ENCODE results near the gene CAPS.

The CAPS gene

DNA sequence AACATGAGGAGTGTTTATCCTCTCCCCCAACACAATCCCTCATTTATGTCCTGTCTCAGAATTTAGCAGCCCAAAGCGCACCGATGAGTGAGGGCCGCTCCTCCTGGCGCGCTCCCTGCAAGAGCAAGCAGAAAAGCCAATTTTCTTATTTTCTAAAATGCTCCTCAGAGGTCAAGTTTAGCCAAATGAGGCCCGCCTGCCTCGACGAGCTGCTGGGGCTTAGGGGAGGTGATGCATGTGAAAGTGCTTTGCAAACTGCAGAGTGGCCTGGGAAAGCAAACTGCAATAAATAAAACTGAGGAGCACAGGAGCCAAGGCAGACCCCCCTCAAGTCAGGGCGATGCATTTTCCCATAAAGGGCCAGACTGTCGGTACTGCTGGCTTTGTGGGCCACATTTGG is 29.0 kb downstream of the CAPS start:
- FAIRE-seq: no peak
- no peak for DNase-seq (ENCODE audit: insufficient read length)
- TF ChIP-seq POLR2AphosphoS5 (IDR thresholded peaks at IDR 0.05; ENCODE audit: low read depth, low read length) (no peak), POLR2A (IDR thresholded peaks at IDR 0.05; ENCODE audit: low read depth, low read length) (no peak), TAF1 (IDR thresholded peaks at IDR 0.05; ENCODE audit: borderline replicate concordance, low read depth, low read length) (no peak)

DNA sequence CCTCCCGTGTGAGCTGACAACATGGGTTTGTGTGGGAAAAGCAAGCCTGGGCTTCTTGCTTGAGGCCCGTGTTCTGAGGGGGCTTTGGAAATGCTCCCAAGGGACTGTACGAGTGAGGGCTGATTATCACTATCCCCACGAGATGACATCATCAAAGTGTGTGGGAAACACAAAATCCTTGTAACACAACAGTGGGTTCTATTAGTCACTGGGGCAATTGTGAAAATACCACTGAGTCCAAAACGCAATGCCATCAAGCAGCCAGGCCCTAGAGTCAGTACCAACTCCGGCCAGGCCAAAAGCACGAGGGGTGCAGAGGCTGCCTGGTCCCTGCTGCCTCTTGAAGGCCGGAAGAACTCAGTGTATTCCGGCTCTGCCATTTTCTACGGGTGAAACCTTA is 29.6 kb downstream of the CAPS start:
- FAIRE-seq (no peak), DNase-seq (ENCODE audit: insufficient read length) (no peak)
- no peak for TF ChIP-seq TAF1 (IDR thresholded peaks at IDR 0.05; ENCODE audit: borderline replicate concordance, low read depth, low read length)
- TF ChIP-seq POLR2AphosphoS5 (IDR thresholded peaks at IDR 0.05; ENCODE audit: low read depth, low read length): no peak
- TF ChIP-seq POLR2A (IDR thresholded peaks at IDR 0.05; ENCODE audit: low read depth, low read length): no peak

DNA sequence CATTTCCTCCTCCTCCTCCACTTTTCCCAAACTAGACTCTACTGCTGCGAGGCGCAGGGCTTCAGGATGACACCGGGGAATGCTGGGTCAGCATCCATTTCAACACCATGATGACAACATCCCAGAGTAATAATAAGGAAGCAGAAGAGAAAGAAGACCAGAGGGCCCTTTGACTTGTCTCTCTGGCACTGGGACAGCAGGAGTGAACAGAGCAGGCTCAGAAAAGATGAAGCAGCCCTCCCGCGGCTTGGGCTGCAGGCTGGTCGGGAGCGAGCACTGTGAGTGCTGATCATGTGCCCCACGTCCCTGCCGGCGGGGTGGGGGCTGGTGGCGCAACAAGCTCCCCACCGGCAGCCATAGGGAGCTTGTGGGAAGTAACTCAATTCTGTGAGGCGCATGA is 33.4 kb downstream of the CAPS start:
- DNase-seq (ENCODE audit: insufficient read length) (no peak), FAIRE-seq (no peak)
- TF ChIP-seq POLR2A (IDR thresholded peaks at IDR 0.05; ENCODE audit: low read depth, low read length) (no peak), POLR2AphosphoS5 (IDR thresholded peaks at IDR 0.05; ENCODE audit: low read depth, low read length) (no peak), TAF1 (IDR thresholded peaks at IDR 0.05; ENCODE audit: borderline replicate concordance, low read depth, low read length) (no peak)

DNA sequence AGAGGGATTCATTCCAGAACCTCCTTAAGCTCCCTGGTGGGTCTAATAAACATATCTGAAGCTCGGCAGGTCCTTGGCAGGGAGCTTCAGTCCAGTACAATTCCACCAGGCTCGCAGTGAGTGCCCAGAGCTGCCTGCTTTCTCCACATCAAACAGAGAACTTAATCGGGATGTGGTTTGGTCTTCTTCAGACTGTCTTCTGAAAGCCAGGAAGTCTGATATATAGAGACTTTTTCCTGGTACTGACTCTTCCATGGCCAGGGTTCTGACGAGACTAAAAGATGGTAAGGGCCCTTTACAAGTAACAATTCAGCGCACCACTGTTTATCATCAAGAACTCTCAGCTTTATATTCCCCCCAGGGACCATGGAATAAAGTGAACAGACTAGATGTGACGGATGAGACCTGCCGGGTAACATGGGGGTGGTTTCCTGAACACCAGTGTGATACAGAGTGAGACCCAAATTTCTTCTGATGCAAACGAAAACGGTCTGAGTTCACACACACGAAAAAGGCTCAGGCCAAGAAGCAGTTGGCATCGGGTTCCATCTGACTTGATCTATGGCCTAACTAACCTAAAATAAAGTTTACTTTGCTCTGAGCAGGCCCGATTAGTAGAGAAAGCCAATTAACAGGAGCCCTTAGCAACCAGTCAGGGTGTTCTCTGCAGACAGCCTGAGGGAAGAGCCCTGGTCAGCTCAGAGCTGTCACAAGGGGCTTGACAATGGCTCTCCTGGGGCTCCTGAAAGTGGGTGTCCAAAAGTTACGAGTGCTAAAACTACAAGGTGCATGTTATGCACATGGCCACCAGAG is 34.9 kb downstream of the CAPS start:
- FAIRE-seq: no peak
- DNase-seq (ENCODE audit: insufficient read length): no peak
- TF ChIP-seq POLR2A (IDR thresholded peaks at IDR 0.05; ENCODE audit: low read depth, low read length) (no peak), TAF1 (IDR thresholded peaks at IDR 0.05; ENCODE audit: borderline replicate concordance, low read depth, low read length) (no peak)

DNA sequence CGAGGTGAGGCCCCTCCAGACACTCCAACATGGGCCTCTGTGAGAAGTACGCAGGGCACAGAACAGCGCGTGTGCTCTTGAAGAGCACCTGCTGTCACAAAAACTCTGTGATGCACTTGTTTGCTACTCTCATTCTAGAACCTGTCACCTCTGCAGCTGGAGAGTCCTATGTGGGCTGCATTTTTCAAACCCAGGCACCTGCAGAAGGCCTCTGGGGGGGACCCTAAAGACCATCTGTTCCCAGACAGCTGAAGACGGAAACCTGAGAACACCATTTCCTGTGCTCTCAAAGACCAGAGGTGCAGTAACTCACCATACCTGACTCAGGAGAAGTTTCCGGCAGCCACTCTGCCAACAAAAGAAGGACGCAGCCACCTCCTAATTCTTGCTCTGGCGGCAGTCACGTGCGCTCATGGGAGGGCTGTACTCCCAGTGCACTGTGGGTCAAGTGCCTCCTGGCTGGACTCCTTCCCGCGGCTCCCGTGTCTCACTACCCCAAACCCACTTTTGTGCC is 35.8 kb downstream of the CAPS start:
- FAIRE-seq: no peak
- DNase-seq (ENCODE audit: insufficient read length): no peak
- TF ChIP-seq POLR2A (IDR thresholded peaks at IDR 0.05; ENCODE audit: low read depth, low read length) (no peak), POLR2AphosphoS5 (IDR thresholded peaks at IDR 0.05; ENCODE audit: low read depth, low read length) (no peak), TAF1 (IDR thresholded peaks at IDR 0.05; ENCODE audit: borderline replicate concordance, low read depth, low read length) (no peak)

DNA sequence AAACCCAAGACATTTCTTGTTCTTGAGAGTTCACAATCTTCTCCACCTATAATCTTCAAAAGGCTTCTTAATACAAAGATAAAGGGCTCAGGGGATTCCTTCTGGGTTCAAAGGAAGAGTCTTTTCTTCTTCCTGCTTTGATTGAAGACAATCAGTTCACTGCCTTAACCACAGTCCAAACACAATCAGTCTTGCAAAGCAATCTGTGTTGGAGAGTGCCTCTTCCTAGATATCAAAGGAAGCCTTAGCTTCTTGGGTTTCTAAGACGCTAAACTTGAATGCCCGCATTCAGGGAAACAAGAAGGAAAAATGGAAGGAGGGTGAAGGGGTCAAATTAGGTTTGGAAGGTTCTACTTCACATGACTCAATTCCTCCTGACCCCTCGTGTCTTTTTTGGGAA is 36.7 kb downstream of the CAPS start:
- FAIRE-seq: no peak
- no peak for DNase-seq (ENCODE audit: insufficient read length)
- TF ChIP-seq TAF1 (IDR thresholded peaks at IDR 0.05; ENCODE audit: borderline replicate concordance, low read depth, low read length): no peak
- TF ChIP-seq POLR2AphosphoS5 (IDR thresholded peaks at IDR 0.05; ENCODE audit: low read depth, low read length): no peak
- no peak for TF ChIP-seq POLR2A (IDR thresholded peaks at IDR 0.05; ENCODE audit: low read depth, low read length)

DNA sequence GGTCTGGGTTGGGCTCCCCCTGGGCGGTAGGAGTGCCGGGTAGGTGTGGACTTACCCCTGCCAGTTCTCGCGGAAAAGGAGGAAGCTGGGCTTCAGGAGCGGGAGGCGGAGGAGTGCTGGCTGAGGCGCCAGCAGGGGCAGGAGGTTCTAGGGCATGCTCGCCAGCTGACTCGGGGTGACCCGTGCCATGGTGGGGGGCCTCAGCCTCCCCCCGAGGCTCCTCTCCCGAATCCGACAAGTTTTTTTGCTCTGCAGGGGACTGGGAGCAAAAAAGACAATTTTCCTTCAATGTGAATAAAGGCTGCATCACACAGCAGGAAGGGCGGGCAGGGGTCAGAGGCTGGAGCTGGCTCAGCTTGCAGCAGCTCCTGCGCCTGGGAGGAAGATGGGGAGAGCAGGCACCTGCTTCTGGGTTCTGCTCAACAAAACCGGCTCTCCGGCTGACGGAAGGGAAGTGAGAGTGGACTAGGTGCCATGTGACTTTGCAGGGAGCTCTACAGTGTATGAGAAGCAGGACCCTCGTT is 37.3 kb downstream of the CAPS start:
- no peak for FAIRE-seq
- TF ChIP-seq POLR2A (IDR thresholded peaks at IDR 0.05; ENCODE audit: low read depth, low read length): no peak
- DNase-seq (ENCODE audit: insufficient read length): no peak

DNA sequence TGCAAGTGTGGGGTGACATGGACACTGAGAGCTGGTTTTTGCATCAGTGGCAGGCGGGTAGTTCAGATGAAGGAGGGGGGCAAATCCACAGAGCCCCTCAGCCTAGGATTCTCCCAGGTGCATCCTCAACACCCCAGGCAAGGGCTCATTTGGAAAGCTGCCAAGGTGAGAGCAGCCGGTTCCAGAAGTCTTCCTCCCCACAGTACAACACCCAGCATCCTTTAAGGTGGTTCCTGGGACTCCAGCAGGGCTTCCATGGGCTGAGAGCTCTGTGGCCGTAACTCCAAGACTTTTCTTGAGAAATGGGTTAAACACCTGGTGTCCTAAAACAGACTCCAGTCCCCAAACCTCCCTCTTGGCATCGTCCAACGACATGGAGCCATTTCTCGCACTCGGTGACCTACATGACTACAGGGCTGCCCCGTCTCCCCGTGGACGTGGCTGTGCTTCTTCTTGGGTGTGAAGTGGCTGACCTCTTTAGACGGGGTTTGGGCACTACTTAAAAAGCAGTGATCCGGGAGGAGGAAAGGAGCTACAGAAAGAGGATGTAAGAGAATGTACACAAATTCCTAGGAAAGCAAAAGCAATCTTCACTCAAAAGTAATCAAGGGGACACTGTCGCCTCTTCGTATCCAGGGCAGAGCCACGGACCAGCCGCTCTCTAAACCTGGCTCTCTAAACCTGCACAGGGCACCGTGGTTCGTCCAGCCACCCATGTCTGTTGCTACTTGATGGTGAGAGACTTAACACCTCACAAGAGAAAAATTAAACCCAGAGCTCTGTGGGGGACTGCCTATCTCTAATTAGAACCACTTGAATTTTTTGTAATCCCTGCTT is 38.4 kb downstream of the CAPS start:
- DNase-seq (ENCODE audit: insufficient read length) (no peak), FAIRE-seq (no peak)
- TF ChIP-seq POLR2AphosphoS5 (IDR thresholded peaks at IDR 0.05; ENCODE audit: low read depth, low read length) (no peak), TAF1 (IDR thresholded peaks at IDR 0.05; ENCODE audit: borderline replicate concordance, low read depth, low read length) (no peak), POLR2A (IDR thresholded peaks at IDR 0.05; ENCODE audit: low read depth, low read length) (no peak)

DNA sequence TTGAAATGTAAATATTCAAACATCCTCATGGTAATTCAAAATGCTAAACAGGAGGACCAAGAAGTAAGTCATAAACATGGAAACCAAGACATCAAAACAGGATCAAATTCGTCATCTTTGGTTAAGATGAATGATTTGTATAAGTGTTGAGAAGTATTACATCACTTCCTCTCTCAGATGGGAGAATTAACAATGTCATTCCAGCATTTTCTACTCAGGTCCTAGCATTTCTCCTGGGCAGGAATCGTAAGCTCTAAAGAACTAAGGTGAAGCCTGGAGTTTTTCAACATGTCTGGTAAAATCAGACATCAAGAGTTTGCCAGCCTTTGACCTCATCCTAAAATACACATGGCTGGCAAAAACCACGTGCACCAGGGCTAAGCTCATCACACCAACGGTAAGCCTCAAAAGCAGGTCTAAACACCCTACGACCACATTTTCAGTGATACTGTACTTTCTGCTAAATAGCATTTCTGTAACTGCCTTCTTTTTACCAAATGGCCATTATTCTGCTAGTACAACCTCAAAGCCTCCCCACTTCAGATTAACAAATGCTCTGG is 39.1 kb downstream of the CAPS start:
- TF ChIP-seq POLR2A (IDR thresholded peaks at IDR 0.05; ENCODE audit: low read depth, low read length) (no peak), POLR2AphosphoS5 (IDR thresholded peaks at IDR 0.05; ENCODE audit: low read depth, low read length) (no peak), TAF1 (IDR thresholded peaks at IDR 0.05; ENCODE audit: borderline replicate concordance, low read depth, low read length) (no peak)
- no peak for FAIRE-seq
- DNase-seq (ENCODE audit: insufficient read length): no peak

DNA sequence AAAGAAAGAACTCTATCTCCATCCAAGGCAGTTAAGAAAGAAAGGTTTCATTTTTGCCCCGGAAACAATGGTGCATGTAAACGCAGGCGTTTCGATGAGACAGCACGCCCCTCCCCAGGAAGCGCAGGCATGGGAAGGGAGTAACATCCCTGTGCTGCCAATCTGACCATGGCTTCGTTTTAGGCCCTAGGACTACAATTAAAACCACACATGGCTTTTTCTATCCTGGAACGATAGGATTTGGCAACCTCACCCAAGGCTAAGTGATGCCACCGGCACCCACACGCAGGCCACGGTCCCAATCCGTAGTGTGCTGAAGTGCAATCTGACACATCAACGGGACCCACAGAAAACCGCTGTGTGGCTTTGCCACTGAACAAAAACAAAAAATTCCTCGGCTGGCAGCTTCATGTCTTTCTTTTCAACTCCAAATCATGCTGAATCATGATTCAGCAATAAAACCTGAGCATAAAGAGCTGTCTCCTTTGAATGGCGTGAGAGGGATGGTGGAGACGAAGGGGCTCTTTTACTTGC is 39.7 kb downstream of the CAPS start:
- TF ChIP-seq TAF1 (IDR thresholded peaks at IDR 0.05; ENCODE audit: borderline replicate concordance, low read depth, low read length) (no peak), POLR2AphosphoS5 (IDR thresholded peaks at IDR 0.05; ENCODE audit: low read depth, low read length) (no peak), POLR2A (IDR thresholded peaks at IDR 0.05; ENCODE audit: low read depth, low read length) (no peak)
- FAIRE-seq (peak; percentile 61), DNase-seq (ENCODE audit: insufficient read length) (no peak)

DNA sequence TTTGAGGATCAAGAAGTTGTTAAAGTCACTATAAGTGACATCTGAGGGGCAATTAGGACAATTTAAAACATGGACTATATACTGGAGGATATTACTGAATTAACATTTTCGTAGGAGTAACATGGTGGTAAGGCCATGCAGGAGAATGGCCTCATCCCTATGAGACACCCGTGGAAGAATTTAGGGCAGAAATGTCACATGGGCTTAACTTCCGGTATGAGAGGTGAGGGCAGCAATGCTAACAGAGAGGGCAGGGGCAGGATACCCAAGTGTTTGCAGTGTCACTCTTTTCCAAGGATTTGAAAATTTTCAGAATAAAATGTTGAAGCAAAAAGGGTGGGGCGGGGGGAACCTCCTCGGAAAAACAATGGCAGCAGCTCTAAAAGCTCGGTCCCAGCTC is 40.2 kb downstream of the CAPS start:
- FAIRE-seq: no peak
- DNase-seq (ENCODE audit: insufficient read length): no peak
- no peak for TF ChIP-seq POLR2A (IDR thresholded peaks at IDR 0.05; ENCODE audit: low read depth, low read length)
- no peak for TF ChIP-seq TAF1 (IDR thresholded peaks at IDR 0.05; ENCODE audit: borderline replicate concordance, low read depth, low read length)
- no peak for TF ChIP-seq POLR2AphosphoS5 (IDR thresholded peaks at IDR 0.05; ENCODE audit: low read depth, low read length)
